WERI-Rb-1 (cell line): ENCODE results near the gene AAR2.

ENCODE experiments used
- DNase-seq: peaks from one replicate; pipeline ENCODE4 v3.0.0-alpha.2; 2020
- H3K27ac ChIP-seq: fragments of 250-450 bp; sonication (Bioruptor Pico); 2 replicates; pipeline ENCODE4 v1.5.1; 2020; ENCODE audit warnings: mild to moderate bottlenecking, moderate library complexity
- H3K27me3 ChIP-seq: fragments of 250-450 bp; sonication (Bioruptor Pico); 2 replicates; pipeline ENCODE4 v1.5.1; 2021; ENCODE audit warnings: mild to moderate bottlenecking, low read depth, moderate library complexity; ENCODE audit not compliant: insufficient read depth, severe bottlenecking
- H3K36me3 ChIP-seq: fragments of 250-450 bp; sonication (Bioruptor Pico); 2 replicates; pipeline ENCODE4 v1.5.1; 2020; ENCODE audit warnings: mild to moderate bottlenecking, moderate library complexity
- H3K4me3 ChIP-seq: 2 replicates; pipeline ENCODE4 v1.5.1; 2011; ENCODE audit warnings: low read depth, mild to moderate bottlenecking, control low read depth, low read length
- H3K9me3 ChIP-seq: fragments of 250-450 bp; sonication (Bioruptor Pico); 2 replicates; pipeline ENCODE4 v1.5.1; 2021; ENCODE audit warnings: mild to moderate bottlenecking, moderate library complexity; ENCODE audit not compliant: severe bottlenecking
- TF ChIP-seq, protein P1 (sequence below): IDR thresholded peaks from 2 replicates; pipeline ENCODE4 v1.5.1; 2011; ENCODE audit warnings: low read depth, mild to moderate bottlenecking, control low read depth, inconsistent platforms, low read length

AAR2 gene

DNA sequence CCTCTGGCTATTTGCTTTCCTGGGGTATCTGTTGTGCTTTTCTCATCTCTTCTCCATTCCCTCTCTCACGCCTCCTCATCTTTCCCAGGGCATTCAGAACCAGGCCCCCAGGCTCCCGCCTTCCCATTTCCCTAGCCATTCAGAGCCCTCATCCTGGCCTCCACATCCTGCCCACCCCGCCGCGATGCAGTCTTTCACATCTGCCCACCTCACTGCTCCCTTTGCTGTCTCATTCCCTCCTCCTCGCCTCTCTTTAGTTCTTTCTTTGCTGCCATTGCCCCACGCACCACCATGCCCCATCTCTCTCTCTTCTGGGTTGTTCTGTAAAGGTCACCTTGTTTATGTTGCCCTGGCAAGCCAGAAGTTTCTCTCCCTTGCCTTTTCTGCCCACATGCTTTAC, 10.6 kb upstream of the AAR2 start:
- no peak overlapping the region for H3K4me3 ChIP-seq
- no peaks in the 10 kb centered on the region for H3K27me3 ChIP-seq
- H3K36me3 ChIP-seq, result no peaks in the 10 kb centered on the region
- no peaks in the 10 kb centered on the region for H3K9me3 ChIP-seq
- TF ChIP-seq, protein P1, sequence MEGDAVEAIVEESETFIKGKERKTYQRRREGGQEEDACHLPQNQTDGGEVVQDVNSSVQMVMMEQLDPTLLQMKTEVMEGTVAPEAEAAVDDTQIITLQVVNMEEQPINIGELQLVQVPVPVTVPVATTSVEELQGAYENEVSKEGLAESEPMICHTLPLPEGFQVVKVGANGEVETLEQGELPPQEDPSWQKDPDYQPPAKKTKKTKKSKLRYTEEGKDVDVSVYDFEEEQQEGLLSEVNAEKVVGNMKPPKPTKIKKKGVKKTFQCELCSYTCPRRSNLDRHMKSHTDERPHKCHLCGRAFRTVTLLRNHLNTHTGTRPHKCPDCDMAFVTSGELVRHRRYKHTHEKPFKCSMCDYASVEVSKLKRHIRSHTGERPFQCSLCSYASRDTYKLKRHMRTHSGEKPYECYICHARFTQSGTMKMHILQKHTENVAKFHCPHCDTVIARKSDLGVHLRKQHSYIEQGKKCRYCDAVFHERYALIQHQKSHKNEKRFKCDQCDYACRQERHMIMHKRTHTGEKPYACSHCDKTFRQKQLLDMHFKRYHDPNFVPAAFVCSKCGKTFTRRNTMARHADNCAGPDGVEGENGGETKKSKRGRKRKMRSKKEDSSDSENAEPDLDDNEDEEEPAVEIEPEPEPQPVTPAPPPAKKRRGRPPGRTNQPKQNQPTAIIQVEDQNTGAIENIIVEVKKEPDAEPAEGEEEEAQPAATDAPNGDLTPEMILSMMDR, result no peak
- H3K27ac ChIP-seq, result no peak overlapping the region
- no peak for DNase-seq

DNA sequence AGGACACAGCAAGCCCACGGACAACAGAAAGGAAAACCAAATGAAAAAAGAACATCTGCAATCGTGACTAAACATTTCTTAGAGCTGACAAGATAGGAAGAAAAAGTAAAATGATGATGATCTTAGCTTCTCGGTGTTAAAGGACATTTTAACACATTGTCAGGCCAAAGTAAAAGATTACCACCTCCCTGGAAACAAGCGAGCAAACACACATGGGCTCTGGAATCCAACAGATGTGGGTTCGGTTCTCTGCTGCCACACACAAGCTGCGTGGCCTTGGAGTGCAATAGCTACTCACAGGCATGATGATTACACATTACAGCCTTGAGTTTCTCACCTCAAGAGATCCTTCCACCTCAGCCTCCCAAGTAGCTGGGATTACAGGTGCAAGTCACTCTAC, 7.5 kb upstream of the AAR2 start:
- DNase-seq, result no peak
- H3K36me3 ChIP-seq, result no peaks in the 10 kb centered on the region
- TF ChIP-seq, protein P1, result no peak
- H3K9me3 ChIP-seq, result no peaks in the 10 kb centered on the region
- no peak overlapping the region for H3K4me3 ChIP-seq
- H3K27ac ChIP-seq, result no peak overlapping the region
- no peaks in the 10 kb centered on the region for H3K27me3 ChIP-seq

DNA sequence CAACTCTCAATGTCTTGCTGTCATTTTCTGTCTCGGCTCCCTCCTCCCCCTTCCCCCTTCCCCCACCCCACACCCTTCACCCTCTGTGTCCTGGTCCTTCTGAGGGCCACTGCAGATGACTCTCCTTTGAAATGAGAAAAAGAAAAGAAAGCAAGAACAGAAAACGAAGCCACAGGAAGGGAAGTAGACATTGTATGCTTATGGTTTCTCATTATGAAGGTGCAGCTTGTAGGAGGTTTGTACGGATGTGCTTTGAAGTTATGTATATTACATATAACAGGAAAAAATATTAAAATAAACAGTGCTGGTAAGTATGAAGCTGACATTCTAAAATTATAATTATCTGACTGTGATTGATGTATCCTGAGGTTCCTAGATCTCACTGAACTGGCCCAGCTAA, 6.3 kb upstream of the AAR2 start:
- no peaks in the 10 kb centered on the region for H3K36me3 ChIP-seq
- TF ChIP-seq, protein P1, result no peak
- no peak for DNase-seq
- H3K27me3 ChIP-seq, result no peaks in the 10 kb centered on the region
- no peak overlapping the region for H3K4me3 ChIP-seq
- no peak overlapping the region for H3K27ac ChIP-seq
- no peaks in the 10 kb centered on the region for H3K9me3 ChIP-seq

DNA sequence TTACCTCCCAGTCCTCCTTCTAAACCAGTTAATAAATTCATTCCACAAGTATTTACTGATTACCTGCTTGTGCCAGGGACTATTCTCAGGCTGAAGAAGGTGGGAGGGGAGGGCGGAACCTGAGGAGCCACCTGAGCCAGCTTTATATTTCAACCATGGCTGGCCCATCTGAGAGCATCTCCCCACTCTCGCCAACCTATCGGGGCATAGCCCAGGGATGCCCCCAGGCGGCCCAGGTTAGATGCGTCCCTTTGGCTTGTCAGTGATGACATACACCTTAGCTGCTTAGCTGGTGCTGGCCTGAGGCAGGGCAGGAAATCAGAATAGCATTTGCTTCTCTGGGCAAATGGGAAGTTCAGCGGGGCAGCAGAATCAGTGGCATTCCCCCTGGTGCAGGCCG, 4.9 kb upstream of the AAR2 start:
- no peak overlapping the region for H3K27ac ChIP-seq
- H3K27me3 ChIP-seq, result no peaks in the 10 kb centered on the region
- no peak overlapping the region for H3K4me3 ChIP-seq
- DNase-seq, result no peak
- peaks cover under 1% of the 10 kb centered on the region; the same call in 1 of the 2 replicates for H3K36me3 ChIP-seq
- TF ChIP-seq, protein P1, result no peak
- H3K9me3 ChIP-seq, result no peaks in the 10 kb centered on the region

DNA sequence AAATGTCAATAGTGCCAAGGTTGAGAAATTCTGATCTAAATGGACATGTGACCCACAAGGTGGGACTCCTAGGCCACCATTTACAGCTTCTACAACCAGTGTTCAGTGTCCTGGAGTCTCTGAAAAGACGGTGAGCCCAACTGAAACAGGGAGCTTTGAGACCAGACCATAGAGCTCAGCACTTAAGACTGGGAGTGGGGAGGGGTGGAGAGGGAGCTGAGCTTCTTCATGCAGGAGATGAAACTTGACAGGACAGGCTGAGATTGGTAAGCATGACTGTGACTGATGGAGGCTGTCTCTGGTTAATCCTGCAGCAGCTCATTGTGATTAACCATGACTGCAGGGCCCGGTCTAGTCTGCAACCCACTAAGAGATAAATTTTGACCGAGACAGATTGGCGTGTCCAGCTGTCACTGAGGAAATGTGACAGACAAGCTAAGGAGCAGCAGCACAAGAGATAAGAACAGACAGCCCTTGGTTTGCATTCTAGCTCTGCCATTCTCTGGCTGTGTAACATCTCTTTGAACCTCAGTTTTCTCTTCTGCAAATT, 1.4 kb upstream of the AAR2 start:
- TF ChIP-seq, protein P1, result no peak
- H3K27ac ChIP-seq, result peak overlapping the region; percentile 93
- peak overlapping the region; percentile 25 for H3K4me3 ChIP-seq
- no peaks in the 10 kb centered on the region for H3K27me3 ChIP-seq
- H3K36me3 ChIP-seq, result peaks cover 20% of the 10 kb centered on the region
- DNase-seq, result peak; percentile 93
- H3K9me3 ChIP-seq, result no peaks in the 10 kb centered on the region

DNA sequence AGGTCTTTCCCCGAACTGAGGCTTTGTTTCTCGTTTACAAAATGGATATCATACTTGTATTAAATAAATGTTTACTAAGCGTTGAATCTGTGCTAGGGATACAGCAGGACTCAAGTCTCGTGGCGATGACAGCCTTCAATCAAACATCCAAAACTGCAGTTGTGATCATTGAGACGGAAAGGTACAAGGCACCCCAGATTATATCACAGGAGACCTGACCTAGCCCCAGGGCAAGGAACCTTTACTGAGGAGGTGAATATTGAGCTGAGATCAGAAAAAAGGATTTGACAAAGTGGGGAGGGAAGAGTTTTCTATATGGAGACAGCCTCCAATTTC, 476 bp downstream of the AAR2 start:
- Histone ChIP-seq H3K27me3 (no peaks in the 10 kb centered on the region), H3K4me3 (peak overlapping the region; percentile 93), H3K9me3 (no peaks in the 10 kb centered on the region), H3K36me3 (peaks cover 39% of the 10 kb centered on the region), H3K27ac (peak overlapping the region; percentile 93)
- DNase-seq, result no peak
- TF ChIP-seq, protein P1, result no peak
